GM06990 (cell line): Measurements from ENCODE around the gene ZFHX2.

Experiments
- DNase-seq: peaks from one replicate; pipeline ENCODE4 v3.0.0-alpha.2; 2011; ENCODE audit not compliant: insufficient read length; ENCODE audit errors: extremely low read depth
- H3K27me3 ChIP-seq: replicated peaks from 2 replicates; pipeline ENCODE4 v1.6.0; 2011; ENCODE audit warnings: low read length; ENCODE audit not compliant: control insufficient read depth, insufficient read depth
- H3K36me3 ChIP-seq: 2 replicates; pipeline ENCODE4 v1.5.1; 2011; ENCODE audit warnings: low read length; ENCODE audit not compliant: control insufficient read depth, insufficient read depth
- H3K4me3 ChIP-seq: replicated peaks from 2 replicates; pipeline ENCODE4 v1.5.1; 2011; ENCODE audit warnings: low read depth, mild to moderate bottlenecking, control low read depth, low read length
- CTCF ChIP-seq: IDR thresholded peaks from 2 replicates; pipeline ENCODE4 v1.5.1; 2011; ENCODE audit warnings: low read length, control low read depth, mild to moderate bottlenecking, inconsistent platforms; ENCODE audit not compliant: insufficient read depth, poor library complexity, severe bottlenecking

The ZFHX2 gene

GRCh38 chr14:23512156-23512555 is 39.4 kb downstream of the ZFHX2 start:
- no peaks in the 10 kb centered on the region for H3K36me3 ChIP-seq
- H3K4me3 ChIP-seq = no peak overlapping the region
- DNase-seq = no peak
- no peaks in the 10 kb centered on the region for H3K27me3 ChIP-seq
- TF ChIP-seq CTCF = no peak

GRCh38 chr14:23494223-23494622 is 57.3 kb downstream of the ZFHX2 start:
- no peak for DNase-seq

GRCh38 chr14:23492618-23493272 is 58.8 kb downstream of the ZFHX2 start:
- Histone ChIP-seq H3K27me3 (no peaks in the 10 kb centered on the region), H3K36me3 (peaks cover 2% of the 10 kb centered on the region), H3K4me3 (no peak overlapping the region)
- DNase-seq = no peak
- no peak for TF ChIP-seq CTCF

More at GRCh38 chr14:23494223-23494622, 57.3 kb downstream of the ZFHX2 start:
- no peaks in the 10 kb centered on the region for H3K27me3 ChIP-seq
- no peaks in the 10 kb centered on the region; the same call in 1 of the 2 replicates for H3K36me3 ChIP-seq
- no peak overlapping the region for H3K4me3 ChIP-seq
- no peak for TF ChIP-seq CTCF

- DNase-seq = no peak
- TF ChIP-seq CTCF = no peak
- Histone ChIP-seq H3K36me3 (peaks cover 6% of the 10 kb centered on the region), H3K4me3 (no peak overlapping the region), H3K27me3 (no peaks in the 10 kb centered on the region)
Measured at GRCh38 chr14:23487216-23487615, 64.3 kb downstream of the ZFHX2 start.

- no peak for TF ChIP-seq CTCF
- peaks cover 6% of the 10 kb centered on the region for H3K36me3 ChIP-seq
Measured at GRCh38 chr14:23486036-23486435, 65.5 kb downstream of the ZFHX2 start.

GRCh38 chr14:23485326-23485725 is 66.2 kb downstream of the ZFHX2 start:
- Histone ChIP-seq H3K36me3 (peaks cover 6% of the 10 kb centered on the region), H3K4me3 (no peak overlapping the region), H3K27me3 (no peaks in the 10 kb centered on the region)
- no peak for DNase-seq
- TF ChIP-seq CTCF = no peak

More at GRCh38 chr14:23486036-23486435, 65.5 kb downstream of the ZFHX2 start:
- Histone ChIP-seq H3K27me3 (no peaks in the 10 kb centered on the region), H3K4me3 (no peak overlapping the region)
- no peak for DNase-seq
